Measurements from ENCODE around the gene DMRT1.

The DMRT1 gene

GRCh38 chr9:1013021-1013420 is 171.5 kb downstream of the DMRT1 start:
- H3K79me2 ChIP-seq = no peaks in the 10 kb centered on the region
- H3K9me3 ChIP-seq (ENCODE audit: control insufficient read depth, low read length) = no peaks in the 10 kb centered on the region
- H3K36me3 ChIP-seq (ENCODE audit: control insufficient read depth, insufficient read depth, low read length) = no peaks in the 10 kb centered on the region
- H3K4me3 ChIP-seq (ENCODE audit: low read depth, low read length) = no peak overlapping the region
- no peak overlapping the region for H3K4me2 ChIP-seq (ENCODE audit: low read length)
- H3K4me1 ChIP-seq = no peaks in the 10 kb centered on the region
- H3K9ac ChIP-seq = no peak overlapping the region
- TF ChIP-seq CTCF (IDR thresholded peaks at IDR 0.05) = no peak
- H2AFZ ChIP-seq = no peak overlapping the region
- H3K27ac ChIP-seq = no peak overlapping the region
- no peaks in the 10 kb centered on the region for H3K27me3 ChIP-seq (ENCODE audit: control insufficient read depth, insufficient read depth, low read length)

- Histone ChIP-seq H3K4me2 (ENCODE audit: low read length) (no peak overlapping the region), H3K27ac (no peak overlapping the region), H3K36me3 (ENCODE audit: control insufficient read depth, insufficient read depth, low read length) (no peaks in the 10 kb centered on the region), H3K27me3 (ENCODE audit: control insufficient read depth, insufficient read depth, low read length) (no peaks in the 10 kb centered on the region), H3K4me3 (ENCODE audit: low read depth, low read length) (no peak overlapping the region), H2AFZ (no peak overlapping the region), H3K9ac (no peak overlapping the region), H3K79me2 (no peaks in the 10 kb centered on the region), H3K4me1 (no peaks in the 10 kb centered on the region), H3K9me3 (ENCODE audit: control insufficient read depth, low read length) (no peaks in the 10 kb centered on the region)
- TF ChIP-seq CTCF (IDR thresholded peaks at IDR 0.05) = no peak
Observed at GRCh38 chr9:1014225-1014624, 172.7 kb downstream of the DMRT1 start.

GRCh38 chr9:1014640-1015039 is 173.1 kb downstream of the DMRT1 start:
- Histone ChIP-seq H2AFZ (no peak overlapping the region), H3K4me3 (ENCODE audit: low read depth, low read length) (no peak overlapping the region), H3K4me1 (no peaks in the 10 kb centered on the region), H3K27ac (no peak overlapping the region), H3K9me3 (ENCODE audit: control insufficient read depth, low read length) (no peaks in the 10 kb centered on the region), H3K9ac (no peak overlapping the region), H3K4me2 (ENCODE audit: low read length) (no peak overlapping the region), H3K79me2 (no peaks in the 10 kb centered on the region), H3K27me3 (ENCODE audit: control insufficient read depth, insufficient read depth, low read length) (no peaks in the 10 kb centered on the region), H3K36me3 (ENCODE audit: control insufficient read depth, insufficient read depth, low read length) (no peaks in the 10 kb centered on the region)
- TF ChIP-seq CTCF (IDR thresholded peaks at IDR 0.05) = no peak

GRCh38 chr9:1018121-1018520 is 176.6 kb downstream of the DMRT1 start:
- H3K4me2 ChIP-seq (ENCODE audit: low read length) = no peak overlapping the region

More at GRCh38 chr9:1018121-1018520, 176.6 kb downstream of the DMRT1 start:
- Histone ChIP-seq H3K4me3 (ENCODE audit: low read depth, low read length) (no peak overlapping the region), H3K4me1 (no peaks in the 10 kb centered on the region), H3K9ac (no peak overlapping the region), H2AFZ (no peak overlapping the region), H3K36me3 (ENCODE audit: control insufficient read depth, insufficient read depth, low read length) (no peaks in the 10 kb centered on the region), H3K27ac (no peak overlapping the region), H3K27me3 (ENCODE audit: control insufficient read depth, insufficient read depth, low read length) (no peaks in the 10 kb centered on the region), H3K9me3 (ENCODE audit: control insufficient read depth, low read length) (no peaks in the 10 kb centered on the region), H3K79me2 (no peaks in the 10 kb centered on the region)
- TF ChIP-seq CTCF (IDR thresholded peaks at IDR 0.05) = peak; percentile 63
